ENCODE results near the gene BUD13.

BUD13 gene

GRCh38 chr11:116774661-116775060 is 1.9 kb upstream of the BUD13 start:
- H3K36me3 ChIP-seq (ENCODE audit: control insufficient read depth in 2 of 2, insufficient read depth in 1 of 2, low read length in 2 of 2), result peaks cover 5 to 46% of the 10 kb centered on the region in 2 experiments; a peak in 2 of 3 replicates
- POLR2A ChIA-PET, result interaction anchor here (1.0 kb wide), 1 partner anchor 8 kb away, joined by 3 read pairs; no protein-coding TSS in a partner anchor
- TF ChIP-seq ZNF585B (tag by site-specific recombination; IDR thresholded peaks at IDR 0.05) (no peak), EGR2 (tag by site-specific recombination; IDR thresholded peaks at IDR 0.05; ENCODE audit: low read depth) (peak; percentile 18; the same call in 1 of the 2 replicates), ZNF704 (tag by site-specific recombination; IDR thresholded peaks at IDR 0.05) (no peak), ZNF623 (tag by site-specific recombination; IDR thresholded peaks at IDR 0.05) (peak; percentile 64), ZNF530 (tag by site-specific recombination; IDR thresholded peaks at IDR 0.05; ENCODE audit: low read depth) (no peak), ZNF558 (tag by site-specific recombination; IDR thresholded peaks at IDR 0.05) (no peak), ZNF341 (tag by site-specific recombination; IDR thresholded peaks at IDR 0.05; ENCODE audit: low read depth) (no peak), SCRT1 (tag by site-specific recombination; IDR thresholded peaks at IDR 0.05; ENCODE audit: borderline replicate concordance) (no peak), RBAK (tag by site-specific recombination; IDR thresholded peaks at IDR 0.05) (no peak), ZNF335 (tag by site-specific recombination; conservative IDR thresholded peaks at IDR 0.05) (peak; percentile 49), ZNF785 (tag by site-specific recombination; IDR thresholded peaks at IDR 0.05) (no peak), ZBTB48 (tag by site-specific recombination; IDR thresholded peaks at IDR 0.05) (no peak)
- peaks cover 4% of the 10 kb centered on the region; the same call in 1 of the 2 replicates for H3K4me1 ChIP-seq (ENCODE audit: control insufficient read depth, insufficient read depth, low read length)
- no peak overlapping the region for H3K4me3 ChIP-seq (ENCODE audit: low read depth, low read length)
- H3K27ac ChIP-seq (ENCODE audit: extremely low read depth, low read depth, low read length), result no peak overlapping the region
- H3K9me3 ChIP-seq (ENCODE audit: control insufficient read depth, insufficient read depth, low read depth, low read length), result no peaks in the 10 kb centered on the region
- CTCF ChIA-PET, result interaction anchor here (0.7 to 2.0 kb wide), 2 partner anchors 17 to 34 kb away, joined by 3 to 5 read pairs; partner anchors contain the start of gene APOA5

- H3K4me1 ChIP-seq (ENCODE audit: control insufficient read depth, insufficient read depth, low read length), result peaks cover 4% of the 10 kb centered on the region; the same call in 1 of the 2 replicates
- no peaks in the 10 kb centered on the region for H3K9me3 ChIP-seq (ENCODE audit: control insufficient read depth, insufficient read depth, low read depth, low read length)
- ChIA-PET POLR2A (interaction anchor here (0.9 to 1.8 kb wide), 3 partner anchors 14 to 371 kb away, joined by 4 to 14 read pairs (median 9); partner anchors contain the start of genes PAFAH1B2 and ZPR1), CTCF (interaction anchor here (0.6 to 1.4 kb wide), 3 partner anchors 13 to 338 kb away, joined by 3 to 7 read pairs (median 3); partner anchors contain the start of gene APOA5)
- 0 out of 2 replicates have a peak overlapping the region, but pooled peaks have one; percentile 26 for H3K27ac ChIP-seq (ENCODE audit: extremely low read depth, low read depth, low read length)
- TF ChIP-seq PRDM6 (tag by site-specific recombination; IDR thresholded peaks at IDR 0.05), result 0 out of 2 replicates have a peak, but pooled peaks have one; percentile 20
- no peak for TF ChIP-seq ZNF155 (tag by site-specific recombination; IDR thresholded peaks at IDR 0.05)
- peak overlapping the region; percentile 96 for H3K4me3 ChIP-seq (ENCODE audit: low read depth, low read length)
- peaks cover 0 to 45% of the 10 kb centered on the region in 2 experiments; a peak in 1 of 3 replicates for H3K36me3 ChIP-seq (ENCODE audit: control insufficient read depth in 2 of 2, insufficient read depth in 1 of 2, low read length in 2 of 2)
Observed at GRCh38 chr11:116773203-116774097, 663 bp upstream of the BUD13 start.

- TF ChIP-seq ATF2 (tag by site-specific recombination; IDR thresholded peaks at IDR 0.05; ENCODE audit: low read depth) (0 out of 2 replicates have a peak, but pooled peaks have one; percentile 71), PRDM10 (tag by site-specific recombination; IDR thresholded peaks at IDR 0.05) (peak; percentile 20; the same call in 1 of the 2 replicates), AEBP2 (tag by site-specific recombination; IDR thresholded peaks at IDR 0.05; ENCODE audit: borderline replicate concordance) (no peak)
- Histone ChIP-seq H3K4me3 (ENCODE audit: low read depth, low read length) (peak overlapping the region; percentile 96), H3K4me1 (ENCODE audit: control insufficient read depth, insufficient read depth, low read length) (peaks cover 4% of the 10 kb centered on the region; the same call in 1 of the 2 replicates), H3K9me3 (ENCODE audit: control insufficient read depth, insufficient read depth, low read depth, low read length) (no peaks in the 10 kb centered on the region), H3K36me3 (ENCODE audit: control insufficient read depth in 2 of 2, insufficient read depth in 1 of 2, low read length in 2 of 2) (peaks cover 0 to 33% of the 10 kb centered on the region in 2 experiments), H3K27ac (ENCODE audit: extremely low read depth, low read depth, low read length) (no peak overlapping the region)
- CTCF ChIA-PET, result interaction anchor here (0.6 to 1.3 kb wide), 5 partner anchors 9 to 372 kb away, joined by 3 to 7 read pairs (median 5); partner anchors contain the start of genes APOA5 and PAFAH1B2
- POLR2A ChIA-PET, result no interaction called here
Observed at GRCh38 chr11:116771935-116772334, 852 bp downstream of the BUD13 start.
